HepG2 (cell line): ENCODE results near the gene TMEM8B. TPM values are rescaled to one million over a fixed set of nuclear protein-coding genes. Genes with fewer than 3 reads are reported as not detected.

ENCODE experiments used
- ATAC-seq: fragments of 200-7000 bp; cut with Tn5 transposase; 3 replicates; pipeline ENCODE4 v1.9.1; 2020; ENCODE audit warnings: mild to moderate bottlenecking, moderate library complexity
- BruUV-seq: library from RNA; stranded (reverse); fragments of 400-500 nt; replicated peaks from 2 replicates; lab custom pipeline; 2021; lab: Mats Ljungman, UMichigan
- CTCF ChIA-PET: fragments of 300-600 bp; formaldehyde crosslinking; extraction: SDS; loops from one replicate; lab custom pipeline; 2021; ENCODE audit warnings: low total read pairs, inconsistent platforms, low intra/inter-chr PET ratio; lab: Yijun Ruan, JAX
- POLR2A ChIA-PET: fragments of 350-600 bp; sonication (Branson Sonifier 250); formaldehyde crosslinking; loops from one replicate; lab custom pipeline; 2020; ENCODE audit warnings: antibody characterized with exemption, inconsistent platforms; lab: Yijun Ruan, JAX
- DNase-seq: peaks from one replicate; pipeline ENCODE4 v3.0.0-alpha.2; 2015; ENCODE audit warnings: low spot score
- FAIRE-seq: peaks from 3 replicates; lab custom pipeline; 2011; peaks lifted over from hg19 to GRCh38; lab: Jason Lieb, UNC
- H2AFZ ChIP-seq: one replicate; pipeline ENCODE4 v1.6.1; 2011; ENCODE audit warnings: low read length, inconsistent platforms
- H3K27ac ChIP-seq: fragments of 300-600 bp; 3 replicates; pipeline ENCODE4 v1.8.0; 2011; ENCODE audit warnings: mixed run types, mild to moderate bottlenecking, mixed read lengths, low read length, inconsistent platforms; ENCODE audit not compliant: insufficient read depth; ENCODE audit errors: extremely low read length
- H3K27me3 ChIP-seq, 2 experiments: fragments of 200-600 bp in 1 of 2; 2 replicates in 1 of 2; 3 replicates in 1 of 2; pipeline versions ENCODE4 v1.6.0 to v1.8.0; 2011; ENCODE audit warnings: low read length in 2 of 2, mild to moderate bottlenecking in 2 of 2, moderate library complexity in 2 of 2, inconsistent platforms in 1 of 2; ENCODE audit not compliant: insufficient read depth in 2 of 2, control insufficient read depth in 1 of 2
- H3K36me3 ChIP-seq, 2 experiments: fragments of 200-600 bp in 1 of 2; replicated peaks in 1 of 2; 2 replicates in 1 of 2; 3 replicates in 1 of 2; pipeline versions ENCODE4 v1.5.1 to v1.8.0; 2011; ENCODE audit warnings: low read length in 2 of 2, inconsistent platforms in 1 of 2; ENCODE audit not compliant: insufficient read depth in 2 of 2, control insufficient read depth in 1 of 2
- H3K4me1 ChIP-seq: 2 replicates; pipeline ENCODE4 v1.5.1; 2012; ENCODE audit warnings: low read length, inconsistent platforms; ENCODE audit not compliant: insufficient read depth
- H3K4me2 ChIP-seq: 2 replicates; pipeline ENCODE4 v1.6.0; 2011; ENCODE audit warnings: low read depth, low read length, inconsistent platforms
- H3K4me3 ChIP-seq, 3 experiments: fragments of 200-600 bp in 1 of 3; sonication (generic), shearing (Covaris generic) in 1 of 3; replicated peaks in 1 of 3; 2 replicates each; pipeline ENCODE4 v1.5.1; 2011 to 2016; ENCODE audit warnings: low read length in 3 of 3, inconsistent platforms in 2 of 3, low read depth in 2 of 3, mild to moderate bottlenecking in 2 of 3, control low read depth in 1 of 3, mixed read lengths in 1 of 3; ENCODE audit not compliant: insufficient read depth in 1 of 3
- H3K79me2 ChIP-seq: one replicate; pipeline ENCODE4 v1.6.1; 2011; ENCODE audit warnings: low read length, inconsistent platforms; ENCODE audit not compliant: insufficient read depth
- H3K9ac ChIP-seq: 2 replicates; pipeline ENCODE4 v1.6.0; 2011; ENCODE audit warnings: mild to moderate bottlenecking, low read depth, low read length, inconsistent platforms; ENCODE audit not compliant: insufficient read depth
- H3K9me3 ChIP-seq: 2 replicates; pipeline ENCODE4 v1.5.1; 2012; ENCODE audit warnings: mild to moderate bottlenecking, low read length
- H4K20me1 ChIP-seq: 2 replicates; pipeline ENCODE4 v1.6.0; 2011; ENCODE audit warnings: inconsistent platforms, mild to moderate bottlenecking, low read length, moderate library complexity; ENCODE audit not compliant: insufficient read depth
- AKNA ChIP-seq: sonication (generic); formaldehyde crosslinking; IDR thresholded peaks from 2 replicates; pipeline ENCODE4 v1.4.0; 2020; ENCODE audit warnings: missing genetic modification reagents, borderline replicate concordance
- CBX5 ChIP-seq: sonication (generic); formaldehyde crosslinking; IDR thresholded peaks from 2 replicates; pipeline ENCODE4 v1.4.0; 2020; ENCODE audit warnings: missing genetic modification reagents, borderline replicate concordance
- CERS6 ChIP-seq: sonication (generic); formaldehyde crosslinking; IDR thresholded peaks from 2 replicates; pipeline ENCODE4 v1.5.0; 2020; ENCODE audit warnings: missing genetic modification reagents
- JUN ChIP-seq: sonication (generic); formaldehyde crosslinking; IDR thresholded peaks from 2 replicates; pipeline ENCODE4 v1.4.0; 2020; ENCODE audit warnings: mild to moderate bottlenecking, missing genetic modification reagents
- JUND ChIP-seq: sonication (generic); formaldehyde crosslinking; IDR thresholded peaks from 2 replicates; pipeline ENCODE4 v1.8.0; 2022; ENCODE audit warnings: mild to moderate bottlenecking, missing genetic modification reagents
- MAF1 ChIP-seq: sonication (generic); formaldehyde crosslinking; IDR thresholded peaks from 2 replicates; pipeline ENCODE4 v1.5.0; 2020; ENCODE audit warnings: missing genetic modification reagents, borderline replicate concordance
- SOX6 ChIP-seq, 2 experiments: fragments of 450-650 bp in 1 of 2; sonication (generic) in 1 of 2; formaldehyde crosslinking in 1 of 2; IDR thresholded peaks; 2 replicates each; pipeline versions ENCODE4 v1.4.0 to v1.6.1; 2017 to 2020; ENCODE audit warnings: antibody characterized with exemption in 1 of 2, mild to moderate bottlenecking in 1 of 2, missing genetic modification reagents in 1 of 2
- ZBTB7B ChIP-seq: sonication (generic); formaldehyde crosslinking; IDR thresholded peaks from 2 replicates; pipeline ENCODE4 v1.4.0; 2020; ENCODE audit warnings: missing genetic modification reagents
- ZNF263 ChIP-seq: sonication (generic); formaldehyde crosslinking; IDR thresholded peaks from 2 replicates; pipeline ENCODE4 v1.4.0; 2020; ENCODE audit warnings: missing genetic modification reagents
- ZNF382 ChIP-seq: sonication (generic); formaldehyde crosslinking; IDR thresholded peaks from 2 replicates; pipeline ENCODE4 v1.5.0; 2020; ENCODE audit warnings: missing genetic modification reagents, mild to moderate bottlenecking, borderline replicate concordance
- in situ Hi-C: cut with HindIII; loops from 2 replicates; pipeline ENCODE4 v1.10.0; 2017; ENCODE audit warnings: low pct_unique_long_range_greater_than_20kb; ENCODE audit not compliant: extremely low pct_ligation_motif_present
- intact Hi-C: fragments of 100-400 bp; cut with micrococcal nuclease; formaldehyde crosslinking; loops from one replicate; pipeline ENCODE4 v1.10.0; 2022; ENCODE audit not compliant: unreplicated experiment
- polyA plus RNA-seq, 8 experiments: library from polyadenylated mRNA; depleted of rRNA in 3 of 8; stranded (reverse) in 7 of 8; unstranded in 1 of 8; fragments of >200 nt; fragmentation: Illumina TruSeq in 4 of 8; extraction: Trizol in 4 of 8; gene quantifications; 2 replicates each; pipeline versions ENCODE4 v1.2.1 to v1.2.3, GENCODE V29; 2011 to 2016; ENCODE audit warnings: low read depth in 4 of 8, missing spikeins in 1 of 8, mixed read lengths in 1 of 8; ENCODE audit not compliant: insufficient read depth in 1 of 8
- total RNA-seq, 5 experiments: library from RNA; depleted of rRNA; stranded (reverse); fragments of >200 nt; fragmentation: Illumina TruSeq; extraction: Trizol; gene quantifications; 2 replicates each; pipeline ENCODE4 v1.2.3, GENCODE V29; 2016; ENCODE audit warnings: low read depth in 1 of 5

TMEM8B gene
- total and polyA plus RNA-seq, 2 of the 13 experiments (the other 11 are each of a cell fraction or from before 2014, with no cell fraction given), result 2.1 to 2.7 TPM

- TF ChIP-seq AKNA, result no peak
- TF ChIP-seq CERS6 (CRISPR knock-in tag), result no peak
- TF ChIP-seq ZBTB7B (CRISPR knock-in tag), result no peak
Observed at GRCh38 chr9:35781066-35781465, 48.0 kb upstream of the TMEM8B start (continued).

- no peaks in the 10 kb centered on the region for H3K27me3 ChIP-seq
- H3K4me1 ChIP-seq, result no peaks in the 10 kb centered on the region
- H3K9me3 ChIP-seq, result no peaks in the 10 kb centered on the region
- no peak for DNase-seq
- H3K9ac ChIP-seq, result no peak overlapping the region
- no peaks in the 10 kb centered on the region for H4K20me1 ChIP-seq
- H2AFZ ChIP-seq, result no peak overlapping the region
- BruUV-seq, result no TSS peak
- intact Hi-C loops, result no loop called here
- ATAC-seq, result no peak
- in situ Hi-C loops, result no loop called here
- ChIA-PET CTCF (no interaction called here), POLR2A (no interaction called here)
- TF ChIP-seq CBX5 (no peak), ZNF263 (CRISPR knock-in tag) (no peak), JUND (no peak), MAF1 (CRISPR knock-in tag) (no peak), JUN (CRISPR knock-in tag) (no peak), ZNF382 (CRISPR knock-in tag) (no peak), SOX6 (IDR thresholded peaks at IDR 0.05) (no peak), SOX6 (CRISPR knock-in tag; IDR thresholded peaks at IDR 0.05) (no peak)
- FAIRE-seq, result no peak
- H3K27ac ChIP-seq, result no peak overlapping the region
- peaks cover 1 to 10% of the 10 kb centered on the region in 2 experiments for H3K36me3 ChIP-seq
- no peaks in the 10 kb centered on the region for H3K79me2 ChIP-seq
- H3K4me3 ChIP-seq, result no peak overlapping the region
- no peak overlapping the region for H3K4me2 ChIP-seq
Observed at GRCh38 chr9:35783418-35783817, 45.6 kb upstream of the TMEM8B start.
